K562 (cell line): ENCODE data around the gene UBR4. TPM values are rescaled to one million over a fixed set of nuclear protein-coding genes. Genes with fewer than 3 reads are reported as not detected.

Source experiments
- ATAC-seq: fragments of 200-7000 bp; cut with Tn5 transposase; 3 replicates; pipeline ENCODE4 v1.9.1; 2020; ENCODE audit warnings: moderate library complexity
- BruUV-seq: library from RNA; stranded (reverse); fragments of 400-500 nt; replicated peaks from 2 replicates; lab custom pipeline; 2021; lab: Mats Ljungman, UMichigan
- CTCF ChIA-PET: fragments of 300-600 bp; formaldehyde crosslinking; extraction: SDS; loops from one replicate; lab custom pipeline; 2021; ENCODE audit warnings: low intra/inter-chr PET ratio; lab: Yijun Ruan, JAX
- POLR2A ChIA-PET: fragments of 300-600, 350-650 bp; sonication (Branson Sonifier 250); formaldehyde crosslinking; extraction: SDS; loops from one replicate; lab custom pipeline; 2021; ENCODE audit warnings: antibody characterized with exemption, inconsistent platforms; lab: Yijun Ruan, JAX
- DNase-seq, 4 experiments: peaks; one replicate each; pipeline versions ENCODE4 v3.0.0 to v3.0.0-alpha.2; 2011 to 2018; ENCODE audit warnings: low spot score in 3 of 4, mixed read lengths in 3 of 4; ENCODE audit errors: extremely low read depth in 1 of 4
- FAIRE-seq: peaks from 2 replicates; lab custom pipeline; 2011; peaks lifted over from hg19 to GRCh38; lab: Jason Lieb, UNC
- H2AFZ ChIP-seq: 2 replicates; pipeline ENCODE4 v1.6.0; 2011; ENCODE audit warnings: low read depth, low read length, control low read depth, inconsistent platforms
- H3K27ac ChIP-seq: fragments of 200-600 bp; 3 replicates; pipeline ENCODE4 v1.8.0; 2011; ENCODE audit warnings: low read depth, mild to moderate bottlenecking, control low read depth, inconsistent platforms, low read length, moderate library complexity, mixed read lengths; ENCODE audit errors: extremely low read depth
- H3K27me3 ChIP-seq, 2 experiments: fragments of 300-600 bp in 1 of 2; 2 replicates in 1 of 2; 3 replicates in 1 of 2; pipeline versions ENCODE4 v1.6.0 to v1.8.0; 2011; ENCODE audit warnings: inconsistent platforms in 2 of 2, low read length in 2 of 2, mild to moderate bottlenecking in 1 of 2, mixed read lengths in 1 of 2, moderate library complexity in 1 of 2; ENCODE audit not compliant: control insufficient read depth in 2 of 2, insufficient read depth in 2 of 2
- H3K36me3 ChIP-seq: fragments of 300-600 bp; 3 replicates; pipeline ENCODE4 v1.8.0; 2011; ENCODE audit warnings: mild to moderate bottlenecking, low read length, inconsistent platforms; ENCODE audit not compliant: control insufficient read depth, insufficient read depth
- H3K4me1 ChIP-seq, 2 experiments: fragments of 200-600 bp in 1 of 2; replicated peaks in 1 of 2; 2 replicates in 1 of 2; 3 replicates in 1 of 2; pipeline versions ENCODE4 v1.5.1 to v1.8.0; 2011; ENCODE audit warnings: inconsistent platforms in 2 of 2, low read length in 2 of 2, mild to moderate bottlenecking in 1 of 2, mixed read lengths in 1 of 2, moderate library complexity in 1 of 2; ENCODE audit not compliant: control insufficient read depth in 2 of 2, insufficient read depth in 2 of 2
- H3K4me2 ChIP-seq: 2 replicates; pipeline ENCODE4 v1.6.1; 2011; ENCODE audit warnings: low read length, control low read depth, inconsistent platforms, mixed read lengths; ENCODE audit not compliant: insufficient read depth
- H3K4me3 ChIP-seq: fragments of 200-600 bp; sonication (generic), shearing (Covaris generic); 2 replicates; pipeline ENCODE4 v1.5.1; 2016; ENCODE audit warnings: control low read depth, inconsistent platforms
- H3K79me2 ChIP-seq: fragments of 200-600 bp; 3 replicates; pipeline ENCODE4 v1.8.0; 2011; ENCODE audit warnings: low read length, inconsistent platforms; ENCODE audit not compliant: control insufficient read depth, insufficient read depth
- H3K9ac ChIP-seq, 2 experiments: 2 replicates each; pipeline versions ENCODE4 v1.6.0 to v1.6.1; 2011; ENCODE audit warnings: low read depth in 2 of 2, low read length in 2 of 2, control low read depth in 1 of 2, inconsistent platforms in 1 of 2, mild to moderate bottlenecking in 1 of 2, mixed read lengths in 1 of 2; ENCODE audit not compliant: insufficient read depth in 1 of 2
- H3K9me1 ChIP-seq: one replicate; pipeline ENCODE4 v1.6.0; 2011; ENCODE audit warnings: inconsistent platforms, mild to moderate bottlenecking, low read length, moderate library complexity; ENCODE audit not compliant: control insufficient read depth, insufficient read depth
- H3K9me3 ChIP-seq: replicated peaks from 2 replicates; pipeline ENCODE4 v1.5.1; 2011; ENCODE audit warnings: low read depth, low read length, inconsistent platforms; ENCODE audit not compliant: control insufficient read depth, insufficient read depth
- H4K20me1 ChIP-seq: replicated peaks from 2 replicates; pipeline ENCODE4 v1.6.1; 2011; ENCODE audit warnings: low read length, inconsistent platforms, mixed read lengths; ENCODE audit not compliant: control insufficient read depth, insufficient read depth
- ADNP ChIP-seq: fragments of 200-800 bp; sonication (Bioruptor generic); IDR thresholded peaks from 2 replicates; pipeline ENCODE4 v1.6.1; 2016; ENCODE audit warnings: missing genetic modification characterization, missing compliant biosample characterization
- LARP7 ChIP-seq: fragments of 450-650 bp; IDR thresholded peaks from 2 replicates; pipeline ENCODE4 v1.6.1; 2016
- YY1 ChIP-seq, 3 experiments: IDR thresholded peaks; 2 replicates each; pipeline ENCODE4 v1.6.1; 2011; ENCODE audit warnings: low read length in 2 of 3, mild to moderate bottlenecking in 2 of 3, moderate library complexity in 2 of 3, borderline replicate concordance in 1 of 3, control low read depth in 1 of 3, low read depth in 1 of 3; ENCODE audit not compliant: insufficient read depth in 3 of 3, insufficient replicate concordance in 2 of 3, control insufficient read depth in 1 of 3, insufficient read length in 1 of 3; ENCODE audit errors: extremely low read depth in 1 of 3
- ZNF134 ChIP-seq: fragments of 250-450 bp; sonication (Bioruptor Pico); conservative IDR thresholded peaks from 2 replicates; pipeline ENCODE4 v1.4.0; 2020
- ZNF699 ChIP-seq: fragments of 250-450 bp; sonication (Bioruptor Pico); IDR thresholded peaks from 2 replicates; pipeline ENCODE4 v1.8.0; 2021; ENCODE audit warnings: mild to moderate bottlenecking, moderate library complexity; ENCODE audit not compliant: insufficient replicate concordance
- WGBS: fragments of 100-300 bp; shearing (Covaris generic); methylation state at CpG from one replicate; pipeline ENCODE4 v1.1.6; 2016; ENCODE audit warnings: low coverage, mixed read lengths; ENCODE audit not compliant: insufficient coverage; ENCODE audit errors: missing lambda C conversion rate; 5-methylcytosine and 5-hydroxymethylcytosine counted together
- in situ Hi-C: fragments of 300-500 bp; cut with MboI; formaldehyde crosslinking; loops from 4 replicates; pipeline ENCODE4 v1.15.0; 2018; ENCODE audit warnings: inconsistent platforms, mixed read lengths
- intact Hi-C: fragments of 100-400 bp; cut with micrococcal nuclease; formaldehyde crosslinking; loops from 2 replicates; pipeline ENCODE4 v1.14.2; 2022
- polyA plus RNA-seq, 8 experiments: library from polyadenylated mRNA; depleted of rRNA in 4 of 8; stranded (reverse) in 5 of 8; unstranded in 3 of 8; fragments of >200 nt; fragmentation: Nextera tagmentation in 2 of 8; fragmentation: Illumina TruSeq in 1 of 8; extraction: Ambion mirVana in 2 of 8; extraction: Trizol in 1 of 8; gene quantifications; 2 replicates each; pipeline versions ENCODE4 v1.2.1 to v1.2.3, GENCODE V29; 2011 to 2014; ENCODE audit warnings: inconsistent platforms in 1 of 8, missing spikeins in 1 of 8
- total RNA-seq, 7 experiments: library from RNA; depleted of rRNA in 6 of 7; stranded (reverse); fragments of >200 nt in 6 of 7; fragmentation: Illumina TruSeq in 2 of 7; extraction: Trizol in 2 of 7; gene quantifications; 2 replicates each; pipeline versions ENCODE4 v1.2.1 to v1.2.3, GENCODE V29; 2011 to 2021; ENCODE audit warnings: low replicate concordance in 1 of 7
- TF ChIP-seq, protein P1 (sequence below): sonication (generic); formaldehyde crosslinking; IDR thresholded peaks from 2 replicates; pipeline ENCODE4 v1.8.1; 2023; ENCODE audit warnings: mild to moderate bottlenecking, missing genetic modification reagents

The UBR4 gene
- total and polyA plus RNA-seq, 9 of the 15 experiments (the other 6 are each of a cell fraction or from before 2014, with no cell fraction given) = 55.4 to 277 (median 123) TPM

DNA sequence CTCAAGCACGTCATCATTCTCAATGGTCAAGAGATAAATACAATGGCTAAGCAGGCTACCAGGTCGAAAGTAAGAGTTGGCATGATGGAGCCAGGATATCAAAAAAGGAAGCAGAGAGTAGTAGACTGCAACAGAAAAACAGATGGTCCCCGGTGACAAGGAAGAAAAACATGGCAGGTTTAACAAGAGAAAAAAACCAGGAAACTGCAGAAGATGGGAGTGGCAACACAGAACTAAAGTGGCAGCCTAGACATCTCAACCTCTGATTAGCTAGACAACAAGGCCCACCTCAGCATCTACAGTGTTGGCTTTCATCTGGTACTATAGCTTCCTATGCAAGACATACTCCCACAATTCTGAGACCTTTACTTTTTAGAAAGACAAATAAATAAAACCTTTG lies 3.1 kb downstream of the UBR4 start:
- Histone ChIP-seq H3K27me3 (no peaks in the 10 kb centered on the region), H3K4me1 (peaks cover 23 to 45% of the 10 kb centered on the region in 2 experiments), H3K27ac (no peak overlapping the region), H4K20me1 (peaks cover 49% of the 10 kb centered on the region), H3K9ac (no peak overlapping the region), H3K4me2 (peak overlapping the region; percentile 28), H2AFZ (no peak overlapping the region), H3K4me3 (no peak overlapping the region), H3K79me2 (peaks cover 100% of the 10 kb centered on the region), H3K9me1 (peaks cover 10% of the 10 kb centered on the region), H3K9me3 (no peaks in the 10 kb centered on the region), H3K36me3 (peaks cover 51% of the 10 kb centered on the region)
- no peak for ATAC-seq
- POLR2A ChIA-PET = interaction anchor here (0.6 to 6.4 kb wide), 6 partner anchors 8 to 61 kb away, joined by 3 to 42 read pairs (median 8); no protein-coding TSS in a partner anchor
- intact Hi-C loops = no loop called here
- CTCF ChIA-PET = no interaction called here
- in situ Hi-C loops = no loop called here
- no peak for FAIRE-seq
- DNase-seq = peak in 1 of 4 experiments; percentile 28
- TF ChIP-seq ZNF699 (CRISPR knock-in tag) = no peak
- TF ChIP-seq ADNP (tag) = no peak
- 0 out of 2 replicates have a peak, but pooled peaks have one; percentile 63 for TF ChIP-seq ZNF134 (CRISPR knock-in tag)
- peak in 1 of 3 experiments; percentile 14 for TF ChIP-seq YY1 (IDR thresholded peaks at IDR 0.05; ENCODE audit: borderline replicate concordance in 1 of 3, control insufficient read depth in 1 of 3, extremely low read depth in 1 of 3, insufficient read depth in 3 of 3, insufficient read length in 1 of 3, insufficient replicate concordance in 2 of 3, low read depth in 1 of 3, low read length in 2 of 3)
- TF ChIP-seq LARP7 = 0 out of 2 replicates have a peak, but pooled peaks have one; percentile 20
- TF ChIP-seq, protein P1, sequence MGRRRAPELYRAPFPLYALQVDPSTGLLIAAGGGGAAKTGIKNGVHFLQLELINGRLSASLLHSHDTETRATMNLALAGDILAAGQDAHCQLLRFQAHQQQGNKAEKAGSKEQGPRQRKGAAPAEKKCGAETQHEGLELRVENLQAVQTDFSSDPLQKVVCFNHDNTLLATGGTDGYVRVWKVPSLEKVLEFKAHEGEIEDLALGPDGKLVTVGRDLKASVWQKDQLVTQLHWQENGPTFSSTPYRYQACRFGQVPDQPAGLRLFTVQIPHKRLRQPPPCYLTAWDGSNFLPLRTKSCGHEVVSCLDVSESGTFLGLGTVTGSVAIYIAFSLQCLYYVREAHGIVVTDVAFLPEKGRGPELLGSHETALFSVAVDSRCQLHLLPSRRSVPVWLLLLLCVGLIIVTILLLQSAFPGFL (CRISPR knock-in tag) = 0 out of 2 replicates have a peak, but pooled peaks have one; percentile 15
- 33% methylated on average over 3 of the region's 3 CpGs for WGBS
- BruUV-seq = no TSS peak
